H1 (cell line): Measurements from ENCODE around the gene NACAD. TPM values are rescaled to one million over a fixed set of nuclear protein-coding genes. Genes with fewer than 3 reads are reported as not detected.

Source experiments
- CTCF ChIA-PET: fragments of 300-600 bp; sonication (Branson Sonifier 250); formaldehyde crosslinking; loops from one replicate; lab custom pipeline; 2021; ENCODE audit not compliant: partially characterized antibody; lab: Charles Lee
- POLR2A ChIA-PET: fragments of 300-600 bp; sonication (Branson Sonifier 250); formaldehyde crosslinking; loops from one replicate; lab custom pipeline; 2021; ENCODE audit warnings: inconsistent platforms; ENCODE audit not compliant: partially characterized antibody; lab: Charles Lee
- DNase-seq, 2 experiments: peaks; one replicate each; pipeline versions ENCODE4 v3.0.0 to v3.0.0-alpha.2; 2010 to 2022; ENCODE audit warnings: low spot score in 2 of 2, low read depth in 1 of 2, mixed read lengths in 1 of 2
- FAIRE-seq: peaks from 2 replicates; lab custom pipeline; 2011; peaks lifted over from hg19 to GRCh38; lab: Jason Lieb, UNC
- H2AFZ ChIP-seq: 2 replicates; pipeline ENCODE4 v1.8.1; 2012; ENCODE audit warnings: low read length, inconsistent platforms
- H2AK5ac ChIP-seq: 2 replicates; pipeline ENCODE4 v1.6.1; 2013; ENCODE audit warnings: low read depth, low read length
- H2BK120ac ChIP-seq: replicated peaks from 2 replicates; pipeline ENCODE3; 2013; ENCODE audit warnings: low read depth, low read length, inconsistent platforms
- H2BK12ac ChIP-seq: 2 replicates; pipeline ENCODE4 v1.6.1; 2013; ENCODE audit warnings: low read depth, low read length
- H2BK15ac ChIP-seq: 2 replicates; pipeline ENCODE4 v1.6.1; 2013; ENCODE audit warnings: low read length
- H2BK20ac ChIP-seq: 2 replicates; pipeline ENCODE4 v1.6.1; 2013; ENCODE audit warnings: low read length
- H2BK5ac ChIP-seq: 2 replicates; pipeline ENCODE4 v1.6.1; 2013; ENCODE audit warnings: low read depth, low read length
- H3K14ac ChIP-seq: 2 replicates; pipeline ENCODE4 v1.6.1; 2013; ENCODE audit warnings: inconsistent platforms; ENCODE audit not compliant: insufficient read length
- H3K18ac ChIP-seq: 2 replicates; pipeline ENCODE4 v1.6.1; 2013; ENCODE audit warnings: low read length; ENCODE audit errors: extremely low read depth
- H3K23ac ChIP-seq: 2 replicates; pipeline ENCODE4 v1.6.1; 2013; ENCODE audit warnings: inconsistent platforms; ENCODE audit not compliant: insufficient read length
- H3K23me2 ChIP-seq: 2 replicates; pipeline ENCODE4 v1.6.1; 2013; ENCODE audit warnings: low read depth, low read length
- H3K27ac ChIP-seq: 2 replicates; pipeline ENCODE4 v1.6.1; 2011; ENCODE audit warnings: low read depth, low read length, inconsistent platforms
- H3K27me3 ChIP-seq, 4 experiments: replicated peaks in 1 of 4; 1 replicate in 1 of 4; 2 replicates in 3 of 4; pipeline versions ENCODE4 v1.6.1 to v1.8.1; 2011 to 2013; ENCODE audit warnings: low read length in 3 of 4, mild to moderate bottlenecking in 3 of 4, inconsistent platforms in 2 of 4, mixed read lengths in 2 of 4, moderate library complexity in 1 of 4; ENCODE audit not compliant: control insufficient read depth in 3 of 4, insufficient read depth in 3 of 4; ENCODE audit errors: extremely low read depth in 1 of 4
- H3K36me3 ChIP-seq, 4 experiments: 2 replicates each; pipeline versions ENCODE4 v1.6.1 to v1.8.1; 2011 to 2013; ENCODE audit warnings: mild to moderate bottlenecking in 4 of 4, low read length in 3 of 4, moderate library complexity in 2 of 4, control low read depth in 1 of 4, inconsistent platforms in 1 of 4; ENCODE audit not compliant: insufficient read depth in 4 of 4, control insufficient read depth in 2 of 4
- H3K4ac ChIP-seq: replicated peaks from 2 replicates; pipeline ENCODE3; 2013; ENCODE audit warnings: low read length, low read depth, mixed read lengths, inconsistent platforms; ENCODE audit not compliant: insufficient read length
- H3K4me1 ChIP-seq, 4 experiments: replicated peaks in 1 of 4; 1 replicate in 1 of 4; 2 replicates in 3 of 4; pipeline versions ENCODE4 v1.6.1 to v1.8.1; 2011 to 2013; ENCODE audit warnings: low read length in 3 of 4, inconsistent platforms in 2 of 4, mixed read lengths in 1 of 4; ENCODE audit not compliant: insufficient read depth in 4 of 4, control insufficient read depth in 3 of 4
- H3K4me2 ChIP-seq, 2 experiments: 2 replicates each; pipeline versions ENCODE4 v1.6.1 to v1.8.1; 2011 to 2013; ENCODE audit warnings: low read depth in 2 of 2, low read length in 2 of 2, control low read depth in 1 of 2, inconsistent platforms in 1 of 2, mild to moderate bottlenecking in 1 of 2; ENCODE audit not compliant: insufficient read depth in 1 of 2
- H3K4me3 ChIP-seq, 4 experiments: fragments of 200-600, 300-600 bp in 1 of 4; sonication (generic), shearing (Covaris generic), sonication (Bioruptor Twin) in 1 of 4; 2 replicates each; pipeline versions ENCODE4 v1.5.1 to v1.8.1; 2011 to 2016; ENCODE audit warnings: low read length in 4 of 4, low read depth in 3 of 4, control low read depth in 2 of 4, inconsistent platforms in 2 of 4, mild to moderate bottlenecking in 2 of 4, mixed read lengths in 1 of 4, moderate library complexity in 1 of 4; ENCODE audit not compliant: insufficient read depth in 2 of 4; ENCODE audit errors: extremely low read depth in 1 of 4
- H3K56ac ChIP-seq: replicated peaks from 2 replicates; pipeline ENCODE3; 2013; ENCODE audit warnings: low read depth, mild to moderate bottlenecking, mixed read lengths, low read length, inconsistent platforms; ENCODE audit not compliant: insufficient read length
- H3K79me1 ChIP-seq: 2 replicates; pipeline ENCODE4 v1.6.1; 2013; ENCODE audit warnings: low read depth, low read length, control low read depth
- H3K79me2 ChIP-seq, 2 experiments: 2 replicates each; pipeline versions ENCODE4 v1.6.1 to v1.8.1; 2012 to 2013; ENCODE audit warnings: low read length in 2 of 2, mild to moderate bottlenecking in 2 of 2, inconsistent platforms in 1 of 2; ENCODE audit not compliant: insufficient read depth in 2 of 2, control insufficient read depth in 1 of 2
- H3K9ac ChIP-seq, 4 experiments: replicated peaks in 1 of 4; 1 replicate in 1 of 4; 2 replicates in 3 of 4; pipeline versions ENCODE4 v1.6.1 to v1.8.1; 2011 to 2013; ENCODE audit warnings: low read depth in 3 of 4, low read length in 3 of 4, control low read depth in 2 of 4, mild to moderate bottlenecking in 2 of 4, moderate library complexity in 2 of 4, inconsistent platforms in 1 of 4; ENCODE audit errors: extremely low read depth in 1 of 4
- H3K9me3 ChIP-seq, 2 experiments: 2 replicates each; pipeline versions ENCODE4 v1.6.1 to v1.8.1; 2012 to 2013; ENCODE audit warnings: mild to moderate bottlenecking in 2 of 2, moderate library complexity in 2 of 2, control low read depth in 1 of 2, inconsistent platforms in 1 of 2, low read depth in 1 of 2, low read length in 1 of 2, mixed read lengths in 1 of 2; ENCODE audit not compliant: insufficient read depth in 2 of 2
- H4K20me1 ChIP-seq, 2 experiments: replicated peaks in 1 of 2; 2 replicates each; pipeline versions ENCODE3 to v1.8.1; 2011 to 2013; ENCODE audit warnings: inconsistent platforms in 2 of 2, low read length in 2 of 2, mild to moderate bottlenecking in 1 of 2; ENCODE audit not compliant: insufficient read depth in 2 of 2, control insufficient read depth in 1 of 2
- H4K5ac ChIP-seq: 2 replicates; pipeline ENCODE4 v1.6.1; 2013; ENCODE audit warnings: low read length, low read depth, mixed read lengths, inconsistent platforms; ENCODE audit not compliant: insufficient read length
- H4K8ac ChIP-seq: 2 replicates; pipeline ENCODE4 v1.8.0; 2013; ENCODE audit warnings: mild to moderate bottlenecking, moderate library complexity, low read length, inconsistent platforms; ENCODE audit not compliant: insufficient read depth; ENCODE audit errors: extremely low read depth
- H4K91ac ChIP-seq: replicated peaks from 2 replicates; pipeline ENCODE3; 2013; ENCODE audit warnings: low read length, mixed read lengths, inconsistent platforms; ENCODE audit not compliant: insufficient read length
- EP300 ChIP-seq, 2 experiments: IDR thresholded peaks; 1 replicate in 1 of 2; 2 replicates in 1 of 2; pipeline ENCODE4 v1.6.1; 2011 to 2012; ENCODE audit warnings: low read depth in 2 of 2, low read length in 2 of 2, mild to moderate bottlenecking in 2 of 2, borderline replicate concordance in 1 of 2, inconsistent platforms in 1 of 2, moderate library complexity in 1 of 2
- KDM4A ChIP-seq: IDR thresholded peaks from one replicate; pipeline ENCODE4 v1.7.1; 2012; ENCODE audit warnings: low read depth, mild to moderate bottlenecking, moderate library complexity, low read length, inconsistent platforms; ENCODE audit not compliant: severe bottlenecking
- POLR2AphosphoS5 ChIP-seq: IDR thresholded peaks from 2 replicates; pipeline ENCODE4 v1.6.1; 2011; ENCODE audit warnings: low read depth, low read length
- RXRA ChIP-seq: IDR thresholded peaks from 2 replicates; pipeline ENCODE4 v1.6.1; 2011; ENCODE audit warnings: low read depth, mild to moderate bottlenecking, low read length, moderate library complexity; ENCODE audit not compliant: insufficient read depth
- SP1 ChIP-seq: IDR thresholded peaks from 2 replicates; pipeline ENCODE4 v1.6.1; 2011; ENCODE audit warnings: low read depth, low read length
- SRF ChIP-seq: IDR thresholded peaks from 2 replicates; pipeline ENCODE4 v1.6.1; 2011; ENCODE audit warnings: mild to moderate bottlenecking, low read depth, low read length, moderate library complexity
- SUZ12 ChIP-seq: fragments of 200-600 bp; sonication (generic); IDR thresholded peaks from 2 replicates; pipeline ENCODE4 v1.6.1; 2012; ENCODE audit warnings: mild to moderate bottlenecking, inconsistent platforms, low read length, moderate library complexity, mixed read lengths
- WGBS, 2 experiments: shearing (Covaris generic) in 1 of 2; methylation state at CpG; one replicate each; pipeline versions ENCODE4 v1.1.6 to v1.1.7; 2013 to 2015; ENCODE audit warnings: low lambda C conversion rate in 2 of 2, mixed read lengths in 2 of 2, inconsistent platforms in 1 of 2, low coverage in 1 of 2, missing lambda C conversion rate in 1 of 2; ENCODE audit not compliant: insufficient replicate concordance in 2 of 2, insufficient coverage in 1 of 2, insufficient read length in 1 of 2; ENCODE audit errors: extremely low coverage in 1 of 2, missing lambda C conversion rate in 1 of 2; 5-methylcytosine and 5-hydroxymethylcytosine counted together
- polyA plus RNA-seq, 7 experiments: library from polyadenylated mRNA; depleted of rRNA in 3 of 7; stranded (reverse) in 5 of 7; unstranded in 2 of 7; fragments of >200 nt in 5 of 7; fragments of 200-250 nt in 2 of 7; gene quantifications; 1 replicate in 5 of 7; 2 replicates in 1 of 7; 4 replicates in 1 of 7; pipeline versions ENCODE4 v1.2.1 to v1.2.3, GENCODE V29; 2011 to 2013; ENCODE audit warnings: missing spikeins in 2 of 7, mixed read lengths in 2 of 7
- total RNA-seq: library from RNA; stranded (reverse); fragmentation: NEBNext Ultra II Directional; extraction: Animal tissue kit (Norgen Biotek cat#: 25700); gene quantifications from 2 replicates; pipeline ENCODE4 v1.2.1, GENCODE V29; 2021
- TF ChIP-seq, protein P1 (sequence below), 3 experiments: IDR thresholded peaks; 1 replicate in 2 of 3; 2 replicates in 1 of 3; pipeline versions ENCODE4 v1.5.1 to v1.6.1; 2011; ENCODE audit warnings: low read length in 3 of 3, mild to moderate bottlenecking in 3 of 3, inconsistent platforms in 2 of 3, low read depth in 1 of 3, moderate library complexity in 1 of 3; ENCODE audit not compliant: insufficient read depth in 1 of 3; ENCODE audit errors: control extremely low read depth in 1 of 3
- TF ChIP-seq, protein P2 (sequence below): IDR thresholded peaks from 2 replicates; pipeline ENCODE4 v1.6.1; 2012; ENCODE audit warnings: low read length, inconsistent platforms

The NACAD gene
- total and polyA plus RNA-seq, 2 of the 8 experiments (the other 6 are each of a cell fraction or from before 2014, with no cell fraction given), result 1.3 to 6.0 TPM

DNA sequence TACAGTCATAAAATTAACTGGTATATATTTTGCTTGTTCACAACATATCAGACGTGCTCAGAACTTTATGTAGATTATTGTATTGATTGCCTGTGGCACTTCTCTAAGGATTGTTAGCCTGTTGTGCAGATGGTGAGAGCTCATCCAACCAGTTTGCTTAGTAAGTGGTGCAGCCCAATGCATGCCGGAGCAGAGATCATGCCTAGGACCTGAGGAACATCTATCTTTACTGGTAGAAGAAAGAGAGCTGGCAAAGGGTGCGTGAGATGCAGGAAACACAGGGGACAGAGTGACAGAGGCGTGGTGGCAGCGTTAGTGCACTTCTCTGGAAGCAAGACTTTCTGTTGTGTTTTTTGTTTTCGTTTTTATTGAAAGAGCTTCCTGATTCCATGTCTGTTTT is 52.9 kb downstream of the NACAD start:
- POLR2A ChIA-PET, result interaction anchor here (1.1 to 1.4 kb wide), 5 partner anchors 8 to 73 kb away, joined by 3 to 5 read pairs (median 3); no protein-coding TSS in a partner anchor
- H3K27me3 ChIP-seq, result no peaks in the 10 kb centered on the region
- H3K18ac ChIP-seq, result no peak overlapping the region
- no peak overlapping the region for H3K56ac ChIP-seq
- no peak for FAIRE-seq
- peak overlapping the region in 1 of 2 experiments; percentile 38; a peak in 1 of 4 replicates for H3K4me2 ChIP-seq
- H3K27ac ChIP-seq, result no peak overlapping the region
- H2BK12ac ChIP-seq, result no peak overlapping the region
- H4K5ac ChIP-seq, result no peak overlapping the region
- no peak overlapping the region for H2BK15ac ChIP-seq
- no peak overlapping the region for H4K8ac ChIP-seq
- no peaks in the 10 kb centered on the region for H3K23me2 ChIP-seq
- no peak overlapping the region for H3K4me3 ChIP-seq
- no peak overlapping the region for H2BK120ac ChIP-seq
- 87% methylated on average over 6 of the region's 6 CpGs; no CpG with 5 or more reads in 1 of the 2 experiments for WGBS, 2 experiments
- no peak overlapping the region for H3K23ac ChIP-seq
- no peaks in the 10 kb centered on the region; the same call in none of the 2 replicates for H3K79me1 ChIP-seq
- H3K4ac ChIP-seq, result no peak overlapping the region
- no peak overlapping the region for H3K9ac ChIP-seq
- CTCF ChIA-PET, result interaction anchor here (0.9 to 1.2 kb wide), 4 partner anchors 34 to 76 kb away, joined by 3 read pairs; no protein-coding TSS in a partner anchor
- no peak overlapping the region for H2BK5ac ChIP-seq
- peaks cover 0 to 27% of the 10 kb centered on the region in 2 experiments; a peak in 2 of 4 replicates for H3K79me2 ChIP-seq
- no peak overlapping the region for H3K14ac ChIP-seq
- no peak overlapping the region for H2BK20ac ChIP-seq
- H3K36me3 ChIP-seq, result peaks cover 0 to 4% (median 2%) of the 10 kb centered on the region in 4 experiments; a peak in 3 of 8 replicates
- H3K4me1 ChIP-seq, result peaks cover 0 to 5% (median 0%) of the 10 kb centered on the region in 4 experiments; a peak in 1 of 7 replicates
- no peak for DNase-seq
- H2AFZ ChIP-seq, result no peak overlapping the region
- H4K91ac ChIP-seq, result no peak overlapping the region
- peaks cover 3 to 4% of the 10 kb centered on the region in 2 experiments for H4K20me1 ChIP-seq
- H2AK5ac ChIP-seq, result no peak overlapping the region
- H3K9me3 ChIP-seq, result no peaks in the 10 kb centered on the region
- TF ChIP-seq, protein P1, sequence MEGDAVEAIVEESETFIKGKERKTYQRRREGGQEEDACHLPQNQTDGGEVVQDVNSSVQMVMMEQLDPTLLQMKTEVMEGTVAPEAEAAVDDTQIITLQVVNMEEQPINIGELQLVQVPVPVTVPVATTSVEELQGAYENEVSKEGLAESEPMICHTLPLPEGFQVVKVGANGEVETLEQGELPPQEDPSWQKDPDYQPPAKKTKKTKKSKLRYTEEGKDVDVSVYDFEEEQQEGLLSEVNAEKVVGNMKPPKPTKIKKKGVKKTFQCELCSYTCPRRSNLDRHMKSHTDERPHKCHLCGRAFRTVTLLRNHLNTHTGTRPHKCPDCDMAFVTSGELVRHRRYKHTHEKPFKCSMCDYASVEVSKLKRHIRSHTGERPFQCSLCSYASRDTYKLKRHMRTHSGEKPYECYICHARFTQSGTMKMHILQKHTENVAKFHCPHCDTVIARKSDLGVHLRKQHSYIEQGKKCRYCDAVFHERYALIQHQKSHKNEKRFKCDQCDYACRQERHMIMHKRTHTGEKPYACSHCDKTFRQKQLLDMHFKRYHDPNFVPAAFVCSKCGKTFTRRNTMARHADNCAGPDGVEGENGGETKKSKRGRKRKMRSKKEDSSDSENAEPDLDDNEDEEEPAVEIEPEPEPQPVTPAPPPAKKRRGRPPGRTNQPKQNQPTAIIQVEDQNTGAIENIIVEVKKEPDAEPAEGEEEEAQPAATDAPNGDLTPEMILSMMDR (IDR thresholded peaks at IDR 0.05; ENCODE audit: control extremely low read depth in 1 of 3, insufficient read depth in 1 of 3, low read depth in 1 of 3, low read length in 3 of 3), result no peak
- TF ChIP-seq KDM4A (no peak), RXRA (no peak), POLR2AphosphoS5 (no peak), SUZ12 (no peak), SP1 (no peak), EP300 (IDR thresholded peaks at IDR 0.05; ENCODE audit: borderline replicate concordance in 1 of 2, low read depth in 2 of 2, low read length in 2 of 2) (no peak), SRF (no peak)
- TF ChIP-seq, protein P2, sequence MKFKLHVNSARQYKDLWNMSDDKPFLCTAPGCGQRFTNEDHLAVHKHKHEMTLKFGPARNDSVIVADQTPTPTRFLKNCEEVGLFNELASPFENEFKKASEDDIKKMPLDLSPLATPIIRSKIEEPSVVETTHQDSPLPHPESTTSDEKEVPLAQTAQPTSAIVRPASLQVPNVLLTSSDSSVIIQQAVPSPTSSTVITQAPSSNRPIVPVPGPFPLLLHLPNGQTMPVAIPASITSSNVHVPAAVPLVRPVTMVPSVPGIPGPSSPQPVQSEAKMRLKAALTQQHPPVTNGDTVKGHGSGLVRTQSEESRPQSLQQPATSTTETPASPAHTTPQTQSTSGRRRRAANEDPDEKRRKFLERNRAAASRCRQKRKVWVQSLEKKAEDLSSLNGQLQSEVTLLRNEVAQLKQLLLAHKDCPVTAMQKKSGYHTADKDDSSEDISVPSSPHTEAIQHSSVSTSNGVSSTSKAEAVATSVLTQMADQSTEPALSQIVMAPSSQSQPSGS, result no peak
